ENCODE results near the gene EEIG1.
"Not testable (repeated sequence)": the region's sequence is repeated elsewhere in the genome, so short reads cannot be mapped to it uniquely, and the experiment has no call there.

Gene EEIG1

GRCh38 chr9:127980706-127981558, at the start of gene EEIG1:
TSS of gene EEIG1 (minus strand) at chr9:127980989. CDS start at chr9:127980137, 852 bp downstream.
- DNase-seq, result peak; percentile 66

GRCh38 chr9:128027705-128028104, 46.9 kb upstream of the EEIG1 start:
- no peak for DNase-seq

GRCh38 chr9:128026773-128027541, 46.2 kb upstream of the EEIG1 start:
- DNase-seq, result no peak

GRCh38 chr9:128026255-128026772, 45.5 kb upstream of the EEIG1 start:
- DNase-seq, result no peak

GRCh38 chr9:128025736-128026135, 44.9 kb upstream of the EEIG1 start:
- no peak for DNase-seq

- DNase-seq, result no peak
Observed at GRCh38 chr9:128024761-128025308, 44.0 kb upstream of the EEIG1 start.

GRCh38 chr9:128023671-128024070, 42.9 kb upstream of the EEIG1 start:
- DNase-seq, result not testable (repeated sequence)

GRCh38 chr9:128022886-128023285, 42.1 kb upstream of the EEIG1 start:
- no peak for DNase-seq

- no peak for DNase-seq
Observed at GRCh38 chr9:128021098-128021497, 40.3 kb upstream of the EEIG1 start.

GRCh38 chr9:128020692-128021091, 39.9 kb upstream of the EEIG1 start:
- DNase-seq, result no peak

GRCh38 chr9:128015696-128016095, 34.9 kb upstream of the EEIG1 start:
- no peak for DNase-seq

GRCh38 chr9:128011071-128011817, 30.5 kb upstream of the EEIG1 start:
- no peak for DNase-seq

GRCh38 chr9:128009639-128010038, 28.9 kb upstream of the EEIG1 start:
- DNase-seq, result no peak

GRCh38 chr9:128008171-128008570, 27.4 kb upstream of the EEIG1 start:
- DNase-seq, result no peak

GRCh38 chr9:128007566-128008138, 26.9 kb upstream of the EEIG1 start:
- peak; percentile 86 for DNase-seq

- DNase-seq, result no peak
Observed at GRCh38 chr9:128006332-128006996, 25.7 kb upstream of the EEIG1 start.

- no peak for DNase-seq
Observed at GRCh38 chr9:128005923-128006322, 25.1 kb upstream of the EEIG1 start.

- no peak for DNase-seq
Observed at GRCh38 chr9:128003966-128004604, 23.3 kb upstream of the EEIG1 start.

- DNase-seq, result no peak
Observed at GRCh38 chr9:128002959-128003358, 22.2 kb upstream of the EEIG1 start.

- DNase-seq, result no peak
Observed at GRCh38 chr9:128001779-128002298, 21.1 kb upstream of the EEIG1 start.
